Measurements from ENCODE around the gene VCX2.

DNA sequence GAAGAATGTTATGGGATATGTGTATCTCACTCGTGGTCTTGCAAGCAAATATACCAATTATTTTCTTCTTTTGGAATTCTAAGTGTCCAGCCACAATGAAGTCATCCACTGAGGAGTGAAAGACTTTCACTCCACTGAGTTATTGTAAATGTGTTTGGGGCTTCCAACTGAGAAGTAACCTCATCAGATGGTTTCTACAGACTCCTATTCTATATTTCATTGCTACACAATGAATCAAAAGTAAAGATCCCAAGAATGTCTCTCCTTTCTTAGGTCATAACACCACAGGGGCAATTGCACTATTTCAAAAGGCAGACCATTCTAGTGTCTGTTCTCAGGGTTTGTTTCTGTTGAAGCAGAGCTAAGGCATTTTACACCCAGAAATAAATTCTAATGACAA lies 12.3 kb upstream of the VCX2 start:
- no peak for TF ChIP-seq CTCF (IDR thresholded peaks at IDR 0.05)
- TF ChIP-seq POLR2A (IDR thresholded peaks at IDR 0.05), result no peak
- TF ChIP-seq EP300 (IDR thresholded peaks at IDR 0.05), result no peak
- TF ChIP-seq POLR2AphosphoS5 (IDR thresholded peaks at IDR 0.05), result no peak

Data from stomach (tissue), 4 donors.